Stimulated activated CD4-positive, alpha-beta T cell treated with anti-CD3 and anti-CD28 coated beads, Interleukin-2, amount 100 ng/mL, for 24 hours (primary cell): ENCODE measurements around the gene FARSB.

Experiments
- DNase-seq, 2 donors: peaks; one replicate each; pipeline ENCODE4 v3.0.0-alpha.2; 2020

FARSB gene

GRCh38 chr2:222545823-222546795, 109.8 kb downstream of the FARSB start:
- no peak for DNase-seq

GRCh38 chr2:222544661-222545060, 111.2 kb downstream of the FARSB start:
- DNase-seq = no peak

DNA sequence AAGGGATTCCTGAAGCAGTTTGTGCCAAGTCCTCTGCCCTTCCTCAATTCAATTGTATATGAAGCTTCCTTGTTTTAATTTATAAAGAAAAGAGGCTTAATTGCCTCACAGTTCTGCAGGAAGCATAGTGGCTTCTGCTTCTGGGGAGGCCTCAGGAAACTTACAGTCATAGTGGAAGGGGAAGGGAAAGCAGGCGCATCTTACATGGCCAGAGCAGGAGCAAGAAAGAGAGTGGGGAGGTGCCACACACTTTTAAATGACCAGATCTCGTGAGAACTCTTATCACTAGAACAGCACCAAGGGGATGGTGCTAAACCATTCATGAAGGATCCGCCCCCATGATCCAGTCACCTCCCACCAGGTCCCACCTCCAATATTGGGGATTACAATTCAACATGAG, 117.4 kb downstream of the FARSB start:
- no peak for DNase-seq

GRCh38 chr2:222535477-222535876, 120.4 kb downstream of the FARSB start:
- no peak for DNase-seq

DNA sequence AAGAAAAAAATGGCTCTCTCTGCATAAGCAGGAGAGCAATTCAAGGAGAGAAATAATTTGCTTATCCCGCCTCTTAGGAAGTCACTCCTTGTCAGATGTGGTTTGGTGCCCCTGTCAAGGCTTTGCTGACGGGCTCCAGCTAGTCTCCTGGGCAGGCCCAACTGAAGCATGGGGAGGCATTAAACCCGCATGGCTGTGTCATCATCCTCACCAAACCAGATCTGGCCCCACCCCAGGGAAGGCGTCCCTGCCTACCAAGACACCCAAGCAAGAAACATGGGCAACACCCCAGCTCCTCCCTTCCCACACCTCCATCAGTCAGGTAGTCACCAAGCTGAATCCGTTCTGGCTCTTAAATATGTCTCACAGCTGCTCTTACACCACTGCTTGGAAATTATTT, 123.6 kb downstream of the FARSB start:
- DNase-seq = no peak

DNA sequence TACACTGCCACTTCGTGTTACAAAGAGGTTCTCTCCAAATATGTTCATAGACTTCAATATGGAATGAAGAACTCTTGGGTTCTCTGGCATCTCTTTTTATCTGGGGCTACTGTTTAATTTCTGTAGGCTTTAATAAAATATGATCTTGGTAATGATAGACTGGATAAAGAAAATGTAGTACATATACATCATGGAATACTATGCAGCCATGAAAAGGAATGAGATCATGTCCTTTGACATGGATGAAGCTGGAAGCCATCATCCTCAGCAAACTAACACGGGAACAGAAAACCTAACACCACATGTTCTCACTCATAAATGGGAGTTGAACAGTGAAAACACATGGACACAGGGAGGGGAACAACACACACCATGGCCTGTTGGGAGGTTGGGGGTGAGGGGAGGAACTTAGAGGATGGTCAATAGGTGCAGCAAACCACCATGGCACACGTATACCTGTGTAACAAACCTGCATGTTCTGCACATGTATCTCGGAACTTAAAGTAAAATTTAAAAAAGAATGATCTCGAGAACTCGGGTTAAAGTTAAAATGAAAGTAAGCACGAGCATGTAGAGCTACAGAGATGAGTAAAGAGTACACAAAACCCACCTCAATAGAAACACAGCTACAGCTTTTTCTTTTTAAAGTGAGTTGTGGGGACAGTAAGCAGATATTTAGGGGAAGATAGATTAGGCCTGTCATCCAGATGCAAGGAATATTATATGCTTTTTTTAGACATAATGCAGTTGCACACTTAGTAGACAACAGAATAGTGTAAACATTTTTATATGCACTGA, 129.2 kb downstream of the FARSB start:
- no peak for DNase-seq

- DNase-seq = no peak
These were observed 130.1 kb downstream of the FARSB start for GRCh38 chr2:222525811-222526210.

DNA sequence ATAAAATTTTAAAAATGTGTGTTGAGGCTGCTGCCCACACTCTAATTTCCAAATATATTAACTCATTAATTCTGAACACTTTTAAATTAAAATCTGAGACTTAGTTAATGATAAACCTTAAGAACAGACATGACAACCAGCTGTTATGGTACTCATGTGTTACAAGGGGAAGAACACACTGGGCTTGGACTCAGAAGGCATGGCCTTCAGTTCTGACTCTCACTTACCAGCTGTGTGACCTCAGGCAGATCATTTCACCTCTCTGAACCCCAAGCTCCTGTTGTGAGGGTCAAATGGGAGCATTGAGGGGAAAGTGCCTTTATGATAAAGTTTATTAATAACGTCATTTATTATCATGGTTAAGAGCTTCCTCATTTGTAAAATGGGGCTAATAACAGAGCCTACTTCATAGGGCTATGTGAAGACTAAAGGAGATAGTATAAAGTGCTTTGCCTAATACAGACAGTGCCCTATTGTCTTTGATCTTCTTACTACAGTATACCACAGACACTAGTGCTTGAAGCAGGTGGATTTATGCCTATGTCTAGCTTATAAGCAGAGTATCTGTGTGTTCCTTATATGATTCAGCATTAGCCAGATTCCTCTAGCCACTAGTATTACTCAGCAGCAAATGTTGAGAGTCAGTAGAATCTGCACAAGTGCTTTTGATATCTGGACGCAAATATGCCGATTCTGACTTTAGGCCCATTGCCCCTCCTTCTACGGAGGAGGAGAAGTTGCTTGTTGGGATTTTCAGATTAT, 131.9 kb downstream of the FARSB start:
- no peak for DNase-seq

- DNase-seq = no peak
These were observed 133.8 kb downstream of the FARSB start for GRCh38 chr2:222522082-222522481.

DNA sequence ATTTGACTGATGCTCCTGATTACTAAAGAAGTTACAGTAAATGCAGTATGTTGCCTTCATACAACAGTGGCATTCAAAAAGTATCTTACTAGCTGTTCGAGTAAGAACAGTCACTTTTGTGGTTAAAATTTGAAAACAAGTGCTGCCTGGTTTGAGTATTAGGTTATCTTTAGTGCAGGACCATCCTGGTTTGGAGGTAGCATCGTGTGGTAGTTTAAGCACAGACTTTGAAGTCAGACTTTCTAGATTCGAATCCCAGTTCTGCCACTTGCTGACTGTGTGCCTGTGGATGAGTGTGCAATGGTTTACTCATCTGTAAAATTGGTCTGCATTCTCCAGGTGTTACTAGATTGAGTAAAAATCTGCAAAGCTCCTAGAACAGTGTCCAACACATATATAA, 134.8 kb downstream of the FARSB start:
- no peak for DNase-seq
